Upper lobe of left lung (tissue), 6 donors: Measurements from ENCODE around the gene DNER. TPM values are rescaled to one million over a fixed set of nuclear protein-coding genes. Genes with fewer than 3 reads are reported as not detected.
A peak's percentile ranks its signal among the peaks of the same experiment; 100 is the strongest.
"Not testable (repeated sequence)": the region's sequence is repeated elsewhere in the genome, so short reads cannot be mapped to it uniquely, and the experiment has no call there.

ENCODE experiments used
- ATAC-seq, 2 donors: fragments of 200-7000 bp; cut with Tn5 transposase; one replicate each; pipeline ENCODE4 v1.9.1; 2022; ENCODE audit warnings: mild to moderate bottlenecking in 2 of 2, moderate library complexity in 2 of 2; ENCODE audit not compliant: low FRiP score in 2 of 2
- DNase-seq, 2 donors: peaks; one replicate each; pipeline ENCODE4 v3.0.0-alpha.2; 2019 to 2020
- H3K27ac ChIP-seq, 4 donors: fragments of 200-600 bp; sonication (generic); one replicate each; pipeline ENCODE4 v1.5.1; 2016 to 2019
- H3K27me3 ChIP-seq, 4 donors: fragments of 200-600 bp; sonication (generic); one replicate each; pipeline ENCODE4 v1.5.1; 2017 to 2019
- H3K36me3 ChIP-seq, 4 donors: fragments of 200-600 bp; sonication (generic); one replicate each; pipeline ENCODE4 v1.5.1; 2016 to 2019
- H3K4me1 ChIP-seq, 4 donors: fragments of 200-600 bp; sonication (generic); one replicate each; pipeline ENCODE4 v1.5.1; 2018 to 2019
- H3K4me3 ChIP-seq, 4 donors: fragments of 200-600 bp; sonication (generic); one replicate each; pipeline ENCODE4 v1.5.1; 2017 to 2019; ENCODE audit warnings: mild to moderate bottlenecking in 2 of 4, moderate library complexity in 1 of 4
- H3K9me3 ChIP-seq, 4 donors: fragments of 200-600 bp; sonication (generic); one replicate each; pipeline ENCODE4 v1.5.1; 2018 to 2019
- CTCF ChIP-seq, 6 experiments: fragments of 450-650 bp in 4 of 6; fragments of 200-600 bp in 2 of 6; sonication (generic) in 2 of 6; IDR thresholded peaks; one replicate each; pipeline ENCODE4 v1.5.1; 2016 to 2019; ENCODE audit warnings: antibody characterized with exemption in 6 of 6
- EP300 ChIP-seq, 4 donors: sonication (generic); formaldehyde crosslinking; IDR thresholded peaks; one replicate each; pipeline ENCODE4 v1.5.1; 2017; ENCODE audit warnings: antibody characterized with exemption in 4 of 4, control low read depth in 2 of 4
- POLR2A ChIP-seq, 4 donors: fragments of 450-650 bp; IDR thresholded peaks; one replicate each; pipeline ENCODE4 v1.5.1; 2016 to 2017; ENCODE audit warnings: antibody characterized with exemption in 4 of 4, mild to moderate bottlenecking in 2 of 4
- POLR2AphosphoS5 ChIP-seq, 2 donors: sonication (generic); formaldehyde crosslinking; IDR thresholded peaks; one replicate each; pipeline ENCODE4 v1.5.1; 2017; ENCODE audit warnings: antibody characterized with exemption in 2 of 2
- WGBS, 2 donors: methylation state at CpG; one replicate each; pipeline ENCODE4 v1.1.5; 2017 to 2018; 5-methylcytosine and 5-hydroxymethylcytosine counted together
- total RNA-seq, 6 donors: library from RNA; depleted of rRNA in 4 of 6; stranded (reverse); fragments of >200 nt in 4 of 6; gene quantifications; one replicate each; pipeline versions ENCODE4 v1.1.0 to v1.2.1, GENCODE V29; 2016 to 2021
- donor health status: DM: no; HTN: no; CAD: no; lungs with moderate emphysema.
- donor health status: DM: no; HTN: yes; CAD: no; lungs with severe emphysema.

The DNER gene
- 1 to 10 TPM in 3 of 6 donors, under 1 TPM in 3; 0.31 to 2.1 (median 0.98) TPM for total RNA-seq

- Histone ChIP-seq H3K27me3 (peaks cover 0 to 36% (median 21%) of the 10 kb centered on the region in 4 donors), H3K27ac (no peak within 1 kb of the TSS), H3K4me3 (peak within 1 kb of the TSS in 3 of 4 donors; percentile 40 to 45 (median 40)), H3K36me3 (no peaks in the 10 kb centered on the region), H3K4me1 (peaks cover 15 to 24% (median 21%) of the 10 kb centered on the region in 4 donors), H3K9me3 (no peaks in the 10 kb centered on the region)
- ATAC-seq (peak in 1 of 2 donors; percentile 42), DNase-seq (peak in 1 of 2 donors; percentile 87)
- TF ChIP-seq POLR2AphosphoS5 (IDR thresholded peaks at IDR 0.05) (no peak), CTCF (IDR thresholded peaks at IDR 0.05) (no peak), POLR2A (IDR thresholded peaks at IDR 0.05) (no peak), EP300 (IDR thresholded peaks at IDR 0.05) (no peak)
- 2% methylated on average over 14 to 33 of the region's 84 CpGs for WGBS, 2 donors
Observed at GRCh38 chr2:229714080-229714735, at the start of gene DNER. TSS of gene DNER (minus strand) at chr2:229714555. CDS start at chr2:229714423, 132 bp downstream.

- H3K4me1 ChIP-seq, result no peaks in the 10 kb centered on the region
- ATAC-seq, result no peak
- no peaks in the 10 kb centered on the region for H3K9me3 ChIP-seq
- H3K36me3 ChIP-seq, result peaks cover 5 to 38% (median 26%) of the 10 kb centered on the region in 4 donors
- no peak overlapping the region for H3K4me3 ChIP-seq
- no peaks in the 10 kb centered on the region for H3K27me3 ChIP-seq
- H3K27ac ChIP-seq, result no peak overlapping the region
- DNase-seq, result no peak
- TF ChIP-seq POLR2AphosphoS5 (IDR thresholded peaks at IDR 0.05) (no peak), EP300 (IDR thresholded peaks at IDR 0.05) (no peak), CTCF (IDR thresholded peaks at IDR 0.05) (no peak), POLR2A (IDR thresholded peaks at IDR 0.05) (no peak)
- 60 to 63% methylated on average over 1 of the region's 1 CpG for WGBS, 2 donors
Observed at GRCh38 chr2:229761663-229762062, 47.3 kb upstream of the DNER start.

GRCh38 chr2:229757462-229757861, 43.1 kb upstream of the DNER start:
- DNase-seq, H3K4me3 ChIP-seq, H3K27me3 ChIP-seq, H3K36me3 ChIP-seq, H3K4me1 ChIP-seq, H3K27ac ChIP-seq, ATAC-seq, H3K9me3 ChIP-seq: not testable (repeated sequence)
- 97 to 98% methylated on average over 10 of the region's 10 CpGs for WGBS, 2 donors

- H3K4me1 ChIP-seq, result no peaks in the 10 kb centered on the region
- H3K9me3 ChIP-seq, result no peaks in the 10 kb centered on the region
- WGBS, 2 donors, result 70 to 78% methylated on average over 11 of the region's 11 CpGs
- DNase-seq (no peak), ATAC-seq (peak in 1 of 2 donors; percentile 19)
- no peak overlapping the region for H3K27ac ChIP-seq
- H3K27me3 ChIP-seq, result no peaks in the 10 kb centered on the region
- no peak overlapping the region for H3K4me3 ChIP-seq
- no peaks in the 10 kb centered on the region for H3K36me3 ChIP-seq
- TF ChIP-seq POLR2A (IDR thresholded peaks at IDR 0.05) (no peak), CTCF (IDR thresholded peaks at IDR 0.05) (no peak), EP300 (IDR thresholded peaks at IDR 0.05) (no peak), POLR2AphosphoS5 (IDR thresholded peaks at IDR 0.05) (no peak)
Observed at GRCh38 chr2:229752970-229753729, 38.8 kb upstream of the DNER start.

GRCh38 chr2:229749779-229750178, 35.4 kb upstream of the DNER start:
- H3K4me3 ChIP-seq, result no peak overlapping the region
- H3K27ac ChIP-seq, result no peak overlapping the region
- DNase-seq, result no peak
- WGBS, 2 donors, result 78 to 81% methylated on average over 6 of the region's 6 CpGs
- TF ChIP-seq CTCF (IDR thresholded peaks at IDR 0.05) (no peak), POLR2AphosphoS5 (IDR thresholded peaks at IDR 0.05) (no peak), EP300 (IDR thresholded peaks at IDR 0.05) (no peak), POLR2A (IDR thresholded peaks at IDR 0.05) (no peak)
- no peaks in the 10 kb centered on the region for H3K9me3 ChIP-seq
- no peaks in the 10 kb centered on the region for H3K27me3 ChIP-seq
- H3K4me1 ChIP-seq, result no peaks in the 10 kb centered on the region
- peak in 1 of 2 donors; percentile 19 for ATAC-seq
- H3K36me3 ChIP-seq, result no peaks in the 10 kb centered on the region
